IPS-18a (cell line): Measurements from ENCODE around the gene ZNF117.
"Not testable (repeated sequence)": the region's sequence is repeated elsewhere in the genome, so short reads cannot be mapped to it uniquely, and the experiment has no call there.

ENCODE experiments used
- H3K27ac ChIP-seq: one replicate; pipeline ENCODE4 v1.5.1; 2013; ENCODE audit warnings: low read length
- H3K27me3 ChIP-seq: one replicate; pipeline ENCODE4 v1.6.1; 2013; ENCODE audit warnings: mild to moderate bottlenecking, low read length; ENCODE audit not compliant: control insufficient read depth, insufficient read depth
- H3K36me3 ChIP-seq: one replicate; pipeline ENCODE4 v1.6.1; 2013; ENCODE audit warnings: low read depth, low read length; ENCODE audit not compliant: control insufficient read depth
- H3K4me1 ChIP-seq: one replicate; pipeline ENCODE4 v1.6.1; 2013; ENCODE audit warnings: low read depth, low read length; ENCODE audit not compliant: control insufficient read depth
- H3K4me3 ChIP-seq: one replicate; pipeline ENCODE4 v1.5.1; 2013; ENCODE audit warnings: low read length
- H3K9ac ChIP-seq: one replicate; pipeline ENCODE4 v1.6.1; 2013; ENCODE audit warnings: mild to moderate bottlenecking, low read length, moderate library complexity
- H3K9me3 ChIP-seq: one replicate; pipeline ENCODE4 v1.6.1; 2013; ENCODE audit warnings: low read depth, low read length; ENCODE audit not compliant: control insufficient read depth

Gene ZNF117

GRCh38 chr7:64990936-64991335, at the start of gene ZNF117:
Gene ZNF117 (minus strand): TSS chr7:64991036.
- no peak within 1 kb of the TSS for H3K9ac ChIP-seq
- H3K27me3 ChIP-seq: no peaks in the 10 kb centered on the region
- H3K9me3 ChIP-seq: peaks cover 56% of the 10 kb centered on the region
- no peaks in the 10 kb centered on the region for H3K4me1 ChIP-seq
- H3K4me3 ChIP-seq: no peak within 1 kb of the TSS
- H3K27ac ChIP-seq: no peak within 1 kb of the TSS
- H3K36me3 ChIP-seq: peaks cover 4% of the 10 kb centered on the region

- Histone ChIP-seq H3K4me1 (peaks cover 11% of the 10 kb centered on the region), H3K9ac (peak overlapping the region; percentile 62), H3K4me3 (peak overlapping the region; percentile 84)
- H3K9me3 ChIP-seq, H3K36me3 ChIP-seq, H3K27ac ChIP-seq, H3K27me3 ChIP-seq: not testable (repeated sequence)
These were observed 47.9 kb upstream of the ZNF117 start for GRCh38 chr7:65038767-65039166.

- Histone ChIP-seq H3K4me1 (peaks cover 11% of the 10 kb centered on the region), H3K36me3 (no peaks in the 10 kb centered on the region), H3K4me3 (peak overlapping the region; percentile 55), H3K27ac (no peak overlapping the region), H3K27me3 (no peaks in the 10 kb centered on the region), H3K9me3 (no peaks in the 10 kb centered on the region), H3K9ac (peak overlapping the region; percentile 48)
These were observed 47.2 kb upstream of the ZNF117 start for GRCh38 chr7:65037740-65038688.

GRCh38 chr7:65036526-65036925, 45.7 kb upstream of the ZNF117 start:
- H3K4me1 ChIP-seq: peaks cover 11% of the 10 kb centered on the region
- not testable (repeated sequence) for H3K4me3 ChIP-seq, H3K27ac ChIP-seq, H3K36me3 ChIP-seq, H3K9ac ChIP-seq, H3K9me3 ChIP-seq, H3K27me3 ChIP-seq

- not testable (repeated sequence) for H3K27me3 ChIP-seq, H3K36me3 ChIP-seq, H3K9ac ChIP-seq, H3K27ac ChIP-seq, H3K9me3 ChIP-seq, H3K4me3 ChIP-seq
- H3K4me1 ChIP-seq: peaks cover 11% of the 10 kb centered on the region
These were observed 44.6 kb upstream of the ZNF117 start for GRCh38 chr7:65035469-65035868.

- H3K9ac ChIP-seq, H3K9me3 ChIP-seq, H3K4me3 ChIP-seq, H3K36me3 ChIP-seq, H3K27ac ChIP-seq, H3K4me1 ChIP-seq, H3K27me3 ChIP-seq: not testable (repeated sequence)
These were observed 43.4 kb upstream of the ZNF117 start for GRCh38 chr7:65034120-65034782.

GRCh38 chr7:65033391-65033790, 42.6 kb upstream of the ZNF117 start:
- not testable (repeated sequence) for H3K27ac ChIP-seq, H3K36me3 ChIP-seq, H3K9ac ChIP-seq, H3K9me3 ChIP-seq, H3K4me1 ChIP-seq, H3K4me3 ChIP-seq, H3K27me3 ChIP-seq

GRCh38 chr7:65025023-65025422, 34.2 kb upstream of the ZNF117 start:
- not testable (repeated sequence) for H3K9ac ChIP-seq, H3K4me1 ChIP-seq, H3K27me3 ChIP-seq, H3K9me3 ChIP-seq, H3K27ac ChIP-seq, H3K36me3 ChIP-seq, H3K4me3 ChIP-seq

GRCh38 chr7:65020978-65021377, 30.1 kb upstream of the ZNF117 start:
- H3K4me3 ChIP-seq, H3K9ac ChIP-seq, H3K9me3 ChIP-seq, H3K4me1 ChIP-seq, H3K27ac ChIP-seq, H3K36me3 ChIP-seq, H3K27me3 ChIP-seq: not testable (repeated sequence)

- not testable (repeated sequence) for H3K4me3 ChIP-seq, H3K27ac ChIP-seq, H3K36me3 ChIP-seq, H3K9me3 ChIP-seq, H3K27me3 ChIP-seq, H3K9ac ChIP-seq, H3K4me1 ChIP-seq
These were observed 19.0 kb upstream of the ZNF117 start for GRCh38 chr7:65009881-65010280.

GRCh38 chr7:65009394-65009793, 18.6 kb upstream of the ZNF117 start:
- H3K9me3 ChIP-seq, H3K27me3 ChIP-seq, H3K27ac ChIP-seq, H3K36me3 ChIP-seq, H3K4me3 ChIP-seq, H3K9ac ChIP-seq, H3K4me1 ChIP-seq: not testable (repeated sequence)

GRCh38 chr7:65007036-65007435, 16.2 kb upstream of the ZNF117 start:
- H3K4me1 ChIP-seq, H3K36me3 ChIP-seq, H3K27me3 ChIP-seq, H3K27ac ChIP-seq, H3K9me3 ChIP-seq: not testable (repeated sequence)
- Histone ChIP-seq H3K4me3 (peak overlapping the region; percentile 81), H3K9ac (peak overlapping the region; percentile 91)
